GM23338 (cell line): ENCODE data around the gene ACTA2.

Experiments used
- CREB1 ChIP-seq: fragments of 250-450 bp; sonication (Bioruptor Pico); IDR thresholded peaks from 2 replicates; pipeline ENCODE4 v1.5.0; 2020; ENCODE audit warnings: low read depth, mild to moderate bottlenecking, moderate library complexity
- CTCF ChIP-seq, 2 experiments: fragments of 200-600 bp in 1 of 2; sonication (generic) in 1 of 2; conservative IDR thresholded peaks; 2 replicates each; pipeline versions ENCODE4 v1.5.1 to v1.6.1; 2016 to 2017; ENCODE audit warnings: antibody characterized with exemption in 2 of 2, low read depth in 2 of 2, mild to moderate bottlenecking in 2 of 2, moderate library complexity in 1 of 2
- ETS1 ChIP-seq: IDR thresholded peaks from 2 replicates; pipeline ENCODE4 v1.6.1; 2016; ENCODE audit warnings: antibody characterized with exemption
- EZH2 ChIP-seq: fragments of 200-600 bp; sonication (generic); IDR thresholded peaks from one replicate; pipeline ENCODE4 v1.8.0; 2017; ENCODE audit warnings: antibody characterized with exemption, mild to moderate bottlenecking, low read depth; ENCODE audit not compliant: unreplicated experiment
- EZH2phosphoT487 ChIP-seq: fragments of 200-600 bp; sonication (generic); IDR thresholded peaks from one replicate; pipeline ENCODE4 v1.8.1; 2018; ENCODE audit warnings: antibody characterized with exemption; ENCODE audit not compliant: unreplicated experiment
- JUNB ChIP-seq: IDR thresholded peaks from one replicate; pipeline ENCODE4 v1.6.1; 2016; ENCODE audit warnings: antibody characterized with exemption; ENCODE audit not compliant: unreplicated experiment
- NANOG ChIP-seq: IDR thresholded peaks from 2 replicates; pipeline ENCODE4 v1.6.1; 2016; ENCODE audit warnings: antibody characterized with exemption, borderline replicate concordance
- POLR2AphosphoS5 ChIP-seq: IDR thresholded peaks from 2 replicates; pipeline ENCODE4 v1.6.1; 2016; ENCODE audit warnings: antibody characterized with exemption, low read depth
- REST ChIP-seq: IDR thresholded peaks from one replicate; pipeline ENCODE4 v1.6.1; 2018; ENCODE audit warnings: antibody characterized with exemption; ENCODE audit not compliant: unreplicated experiment
- STAT1 ChIP-seq: IDR thresholded peaks from one replicate; pipeline ENCODE4 v1.6.1; 2016; ENCODE audit warnings: antibody characterized with exemption; ENCODE audit not compliant: unreplicated experiment
- ZNF114 ChIP-seq: fragments of 250-450 bp; sonication (Bioruptor Pico); IDR thresholded peaks from 2 replicates; pipeline ENCODE4 v1.5.0; 2020; ENCODE audit warnings: mild to moderate bottlenecking, moderate library complexity
- ZNF331 ChIP-seq: fragments of 250-450 bp; sonication (Bioruptor Pico); IDR thresholded peaks from 2 replicates; pipeline ENCODE4 v1.5.0; 2020; ENCODE audit warnings: low read depth, mild to moderate bottlenecking, moderate library complexity

- TF ChIP-seq CTCF (conservative IDR thresholded peaks at IDR 0.05; ENCODE audit: low read depth in 2 of 2) (no peak), ZNF114 (CRISPR knock-in tag) (no peak), EZH2 (no peak), POLR2AphosphoS5 (no peak), EZH2phosphoT487 (no peak), STAT1 (no peak), CREB1 (no peak), JUNB (no peak), NANOG (no peak), REST (no peak), ETS1 (no peak), ZNF331 (no peak)
Observed at GRCh38 chr10:88896372-88896993, 56.1 kb downstream of the ACTA2 start.
